NB4 (cell line): ENCODE data around the gene GLB1L.

Experiments used
- MAX ChIP-seq: IDR thresholded peaks from 2 replicates; pipeline ENCODE4 v1.6.1; 2011; ENCODE audit warnings: low read depth, low read length
- POLR2A ChIP-seq: IDR thresholded peaks from 2 replicates; pipeline ENCODE4 v1.6.1; 2011; ENCODE audit warnings: mild to moderate bottlenecking; ENCODE audit not compliant: insufficient read length; ENCODE audit errors: extremely low read depth
- TF ChIP-seq, protein P1 (sequence below): IDR thresholded peaks from one replicate; pipeline ENCODE4 v1.5.1; 2012; ENCODE audit warnings: low read depth, low read length

DNA sequence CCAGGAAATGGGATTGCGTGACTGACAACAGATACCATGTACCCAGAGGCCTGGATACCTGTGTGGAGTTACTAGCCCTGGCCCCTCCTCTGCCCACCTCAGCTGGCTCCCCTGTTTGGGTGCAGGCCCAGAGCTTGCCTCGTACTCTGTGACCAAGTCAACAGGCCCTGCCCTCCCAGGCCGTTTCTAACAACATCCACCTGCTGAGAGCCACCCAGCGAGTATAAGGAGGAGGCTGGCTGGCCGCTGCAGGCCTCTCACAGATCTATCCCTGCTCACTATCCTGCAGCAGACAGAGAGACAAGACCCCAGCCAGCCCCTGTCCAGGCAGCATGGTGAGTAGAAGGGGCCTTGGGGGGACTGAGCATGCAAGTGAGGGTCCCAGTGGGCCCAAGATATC, 21.0 kb upstream of the GLB1L start:
- TF ChIP-seq POLR2A (no peak), MAX (no peak)
- TF ChIP-seq, protein P1, sequence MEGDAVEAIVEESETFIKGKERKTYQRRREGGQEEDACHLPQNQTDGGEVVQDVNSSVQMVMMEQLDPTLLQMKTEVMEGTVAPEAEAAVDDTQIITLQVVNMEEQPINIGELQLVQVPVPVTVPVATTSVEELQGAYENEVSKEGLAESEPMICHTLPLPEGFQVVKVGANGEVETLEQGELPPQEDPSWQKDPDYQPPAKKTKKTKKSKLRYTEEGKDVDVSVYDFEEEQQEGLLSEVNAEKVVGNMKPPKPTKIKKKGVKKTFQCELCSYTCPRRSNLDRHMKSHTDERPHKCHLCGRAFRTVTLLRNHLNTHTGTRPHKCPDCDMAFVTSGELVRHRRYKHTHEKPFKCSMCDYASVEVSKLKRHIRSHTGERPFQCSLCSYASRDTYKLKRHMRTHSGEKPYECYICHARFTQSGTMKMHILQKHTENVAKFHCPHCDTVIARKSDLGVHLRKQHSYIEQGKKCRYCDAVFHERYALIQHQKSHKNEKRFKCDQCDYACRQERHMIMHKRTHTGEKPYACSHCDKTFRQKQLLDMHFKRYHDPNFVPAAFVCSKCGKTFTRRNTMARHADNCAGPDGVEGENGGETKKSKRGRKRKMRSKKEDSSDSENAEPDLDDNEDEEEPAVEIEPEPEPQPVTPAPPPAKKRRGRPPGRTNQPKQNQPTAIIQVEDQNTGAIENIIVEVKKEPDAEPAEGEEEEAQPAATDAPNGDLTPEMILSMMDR: no peak
